Measurements from ENCODE around the gene ANXA11.
A peak's percentile ranks its signal among the peaks of the same experiment; 100 is the strongest.

DNA sequence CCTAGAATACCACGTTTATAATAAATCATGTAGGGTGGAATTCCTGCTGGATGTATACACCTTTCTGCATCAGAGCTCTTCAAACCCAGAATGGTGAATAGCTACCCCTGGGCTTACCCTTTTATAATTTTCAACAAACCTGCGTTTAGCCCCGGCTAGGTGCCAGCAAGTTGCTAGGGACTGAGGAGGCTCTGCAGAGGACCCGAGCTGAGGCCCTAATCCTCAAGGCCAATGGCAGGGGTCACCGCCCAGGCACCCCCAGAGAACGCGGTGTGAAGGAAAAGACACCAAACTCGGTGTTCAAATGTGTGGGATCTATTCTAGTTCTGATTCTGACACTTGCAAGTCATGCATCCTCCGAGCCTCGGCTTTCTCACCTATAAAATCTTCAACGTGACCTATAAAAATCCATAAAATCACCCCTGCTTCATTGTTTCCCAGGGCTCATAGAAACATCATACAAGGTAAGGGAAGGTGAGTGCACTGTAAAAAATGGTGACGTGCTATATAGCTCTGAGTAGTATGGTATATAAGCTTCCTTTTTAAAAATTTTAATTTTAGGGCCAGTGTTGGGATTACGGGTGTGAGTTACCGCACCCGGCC, 2.5 kb upstream of the ANXA11 start:
- TF ChIP-seq POLR2A (IDR thresholded peaks at IDR 0.05): no peak
- TF ChIP-seq, protein P1, sequence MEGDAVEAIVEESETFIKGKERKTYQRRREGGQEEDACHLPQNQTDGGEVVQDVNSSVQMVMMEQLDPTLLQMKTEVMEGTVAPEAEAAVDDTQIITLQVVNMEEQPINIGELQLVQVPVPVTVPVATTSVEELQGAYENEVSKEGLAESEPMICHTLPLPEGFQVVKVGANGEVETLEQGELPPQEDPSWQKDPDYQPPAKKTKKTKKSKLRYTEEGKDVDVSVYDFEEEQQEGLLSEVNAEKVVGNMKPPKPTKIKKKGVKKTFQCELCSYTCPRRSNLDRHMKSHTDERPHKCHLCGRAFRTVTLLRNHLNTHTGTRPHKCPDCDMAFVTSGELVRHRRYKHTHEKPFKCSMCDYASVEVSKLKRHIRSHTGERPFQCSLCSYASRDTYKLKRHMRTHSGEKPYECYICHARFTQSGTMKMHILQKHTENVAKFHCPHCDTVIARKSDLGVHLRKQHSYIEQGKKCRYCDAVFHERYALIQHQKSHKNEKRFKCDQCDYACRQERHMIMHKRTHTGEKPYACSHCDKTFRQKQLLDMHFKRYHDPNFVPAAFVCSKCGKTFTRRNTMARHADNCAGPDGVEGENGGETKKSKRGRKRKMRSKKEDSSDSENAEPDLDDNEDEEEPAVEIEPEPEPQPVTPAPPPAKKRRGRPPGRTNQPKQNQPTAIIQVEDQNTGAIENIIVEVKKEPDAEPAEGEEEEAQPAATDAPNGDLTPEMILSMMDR (IDR thresholded peaks at IDR 0.05): peak in 1 of 7 experiments; percentile 1
- no peak for TF ChIP-seq POLR2AphosphoS5 (IDR thresholded peaks at IDR 0.05)
- no peak for TF ChIP-seq EP300 (IDR thresholded peaks at IDR 0.05)

Data from stomach (tissue), 4 donors.